GM19467 (cell line): Measurements from ENCODE around the gene IGF1R.

Experiments used
- ATAC-seq: cut with Tn5 transposase; IDR thresholded peaks from one replicate; pipeline ENCODE4 v1.9.1; 2021; ENCODE audit warnings: mild to moderate bottlenecking, moderate library complexity; ENCODE audit not compliant: unreplicated experiment

Gene IGF1R

DNA sequence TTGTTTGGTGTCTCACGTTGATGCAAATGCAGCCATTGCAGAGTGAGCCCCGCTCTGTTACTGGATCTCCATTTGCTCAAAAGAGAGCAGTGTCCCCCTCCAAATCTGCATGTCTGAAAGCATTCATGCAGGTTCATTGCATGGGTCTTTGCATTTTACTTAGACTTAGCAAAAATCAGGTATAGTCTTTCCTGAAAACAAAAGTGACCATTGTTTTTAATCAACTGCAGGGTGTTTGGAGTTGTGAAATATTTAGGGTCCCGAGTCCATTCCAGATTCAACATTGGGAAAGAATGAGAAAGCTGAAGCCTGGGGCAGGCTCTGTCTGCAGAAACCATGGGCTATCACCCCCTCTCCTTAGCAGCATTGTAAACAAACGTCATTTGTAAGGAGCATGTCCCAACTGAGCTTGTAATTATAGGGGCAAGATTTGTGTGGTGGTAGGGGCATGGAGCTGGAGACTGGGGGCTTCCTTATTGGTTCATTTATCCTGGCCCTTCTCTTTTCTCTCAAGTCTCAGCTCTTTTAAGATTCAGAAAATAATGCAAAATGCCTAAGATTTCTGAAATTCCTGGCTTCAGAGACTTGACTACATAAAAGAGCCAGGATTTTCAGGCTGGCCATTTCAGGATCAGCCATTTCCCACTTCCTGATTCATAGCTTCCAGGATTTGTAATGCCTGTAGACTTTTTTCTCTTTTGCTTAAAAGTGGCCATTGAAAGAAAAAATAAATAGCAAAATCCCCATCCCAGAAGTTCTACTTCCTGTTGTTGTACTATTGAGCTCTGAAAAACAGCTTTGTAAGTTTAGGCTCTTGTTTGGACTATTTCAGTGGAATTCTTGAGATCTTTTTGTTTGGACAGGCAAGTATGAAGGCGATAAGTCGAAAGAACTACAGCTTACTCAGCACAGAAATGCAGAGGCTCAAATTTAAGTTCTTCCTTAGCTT is 23.0 kb downstream of the IGF1R start:
- ATAC-seq, result no peak

DNA sequence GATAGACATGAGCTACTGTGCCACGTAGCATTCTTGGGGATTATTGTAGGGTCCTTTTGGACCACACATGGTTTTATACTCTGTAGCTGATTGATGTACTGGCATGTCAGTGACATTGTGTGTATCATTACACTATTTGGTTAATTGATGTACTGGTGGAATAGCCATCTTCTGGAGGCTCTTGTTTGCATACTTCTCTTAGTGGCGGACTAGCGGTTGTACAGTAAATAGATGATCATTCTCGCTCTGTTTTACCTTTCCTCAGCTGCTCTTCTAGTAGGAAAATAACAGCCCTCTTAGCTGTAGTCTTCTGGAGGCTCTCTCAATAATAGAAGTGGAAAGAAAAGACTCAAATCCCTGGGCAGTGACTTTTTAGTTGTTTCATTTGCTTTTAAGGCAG is 24.8 kb downstream of the IGF1R start:
- ATAC-seq, result no peak

DNA sequence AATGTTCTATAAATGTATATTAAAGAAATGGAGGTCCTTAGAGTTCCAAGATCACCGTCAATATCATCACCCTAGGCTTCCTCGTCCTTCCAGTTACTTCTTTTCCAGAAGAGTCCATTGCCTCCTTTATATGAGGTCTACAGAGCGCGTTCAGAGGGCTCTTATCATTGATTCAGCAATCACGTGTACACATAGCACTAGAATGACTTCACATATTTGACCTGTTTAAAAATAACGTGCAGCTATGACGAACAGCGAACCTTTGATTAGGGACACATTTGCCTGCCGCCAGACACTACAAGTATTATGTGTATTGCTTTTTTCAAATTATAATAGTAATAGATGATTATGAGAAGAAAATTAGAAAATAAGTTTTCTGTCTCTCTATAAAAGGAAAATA is 26.0 kb downstream of the IGF1R start:
- no peak for ATAC-seq

DNA sequence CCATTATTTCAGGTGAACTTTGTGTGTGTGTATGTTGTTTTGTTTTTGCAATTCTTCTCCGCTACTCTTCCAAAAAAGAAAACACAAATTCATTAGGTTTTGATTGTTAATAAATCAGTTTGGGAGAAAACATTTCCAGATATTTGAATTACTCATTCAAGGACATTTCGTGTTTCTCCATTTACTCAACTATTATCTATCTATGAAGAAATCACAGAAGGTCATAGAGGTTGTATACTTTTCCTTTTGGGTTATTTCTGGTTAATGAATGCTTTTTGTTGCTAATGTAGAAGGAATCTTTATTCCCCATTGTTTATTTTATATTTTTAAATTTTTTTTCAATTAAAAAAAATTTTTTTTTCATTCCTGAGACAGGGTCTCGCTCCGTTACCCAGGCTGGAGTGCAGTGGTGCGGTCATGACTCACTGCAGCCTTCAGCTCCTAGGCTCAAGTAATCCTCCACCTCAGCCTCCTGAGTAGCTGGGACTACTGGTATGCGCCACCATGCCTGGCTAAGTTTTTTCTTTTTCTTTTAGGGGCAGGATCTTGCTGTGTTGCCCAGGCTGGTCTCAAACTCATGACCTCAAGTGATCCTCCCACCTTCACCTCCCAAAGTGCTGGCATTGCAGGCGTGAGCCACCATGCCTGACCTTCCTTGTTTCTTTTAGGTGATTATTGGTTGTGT is 28.4 kb downstream of the IGF1R start:
- ATAC-seq, result no peak

DNA sequence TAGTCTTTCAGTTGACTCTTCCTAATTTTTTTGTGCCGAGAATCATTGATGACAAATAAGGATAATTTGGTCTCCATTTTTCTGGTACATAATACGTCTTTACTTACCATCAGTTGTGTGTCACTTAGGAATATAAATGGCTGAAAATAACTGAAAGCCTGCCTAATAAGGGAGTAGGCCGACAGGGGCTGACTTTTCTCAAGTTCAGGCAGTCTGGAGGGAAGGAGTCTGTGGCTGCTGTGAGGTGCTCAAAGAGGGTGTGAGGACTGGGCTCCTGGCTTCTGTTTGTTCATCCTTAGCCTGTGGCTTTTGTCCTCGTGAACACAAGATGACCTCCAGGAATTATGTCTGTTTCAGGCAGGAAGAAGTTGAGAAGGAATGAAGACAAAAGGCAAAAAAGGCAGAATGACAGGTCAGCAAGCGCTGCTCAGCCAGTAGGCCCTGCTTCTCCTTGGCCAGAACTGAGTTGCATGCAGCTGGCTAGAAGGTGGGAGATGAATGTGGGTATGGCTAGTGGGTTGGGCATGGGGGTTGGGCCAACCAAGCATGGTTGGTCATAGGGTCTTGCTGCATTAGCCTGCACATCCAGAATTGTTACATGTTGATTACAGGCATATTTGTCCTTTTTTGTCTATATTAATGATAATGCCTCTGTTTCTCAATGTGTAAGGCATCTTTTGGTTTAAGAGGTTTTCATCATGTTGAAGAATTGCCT is 29.2 kb downstream of the IGF1R start:
- ATAC-seq, result no peak

DNA sequence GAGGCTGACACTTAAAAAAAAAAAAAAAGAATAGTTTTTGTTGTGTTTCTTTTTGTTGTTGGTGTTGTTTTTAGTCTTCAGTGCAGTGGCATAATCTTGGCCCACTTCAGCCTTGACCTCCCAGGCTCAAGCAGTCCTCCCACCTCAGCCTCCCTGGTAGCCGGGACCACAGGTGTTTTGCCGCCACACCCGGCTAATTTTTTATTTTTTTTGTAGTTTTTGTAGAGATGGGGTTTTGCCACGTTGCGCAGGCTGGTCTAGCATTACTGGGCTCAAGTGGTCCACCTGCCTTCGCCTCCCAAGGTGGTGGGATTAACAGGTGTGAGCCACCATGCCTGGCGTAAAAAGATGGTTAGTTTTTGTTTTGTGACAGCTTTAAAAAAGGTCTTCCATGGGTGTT is 30.1 kb downstream of the IGF1R start:
- ATAC-seq, result no peak

DNA sequence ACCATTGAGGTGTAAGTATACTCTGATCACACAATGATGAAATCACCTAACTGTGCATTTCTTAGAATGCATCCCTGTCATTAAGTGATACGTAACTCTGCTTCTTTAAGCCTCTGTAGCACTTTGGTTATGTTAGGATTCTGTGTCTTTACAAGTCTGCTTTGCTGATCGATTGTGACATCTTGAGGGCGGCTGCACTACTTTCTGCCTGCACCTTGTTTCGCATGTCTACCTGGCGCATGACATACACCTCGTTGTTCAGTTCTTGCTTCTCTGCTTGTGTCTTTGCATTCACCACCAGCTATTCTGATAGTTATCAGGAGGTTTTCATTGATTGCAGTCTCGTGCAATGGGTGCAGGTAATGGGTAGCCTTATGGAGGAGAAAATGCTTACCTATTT is 32.7 kb downstream of the IGF1R start:
- ATAC-seq, result no peak

DNA sequence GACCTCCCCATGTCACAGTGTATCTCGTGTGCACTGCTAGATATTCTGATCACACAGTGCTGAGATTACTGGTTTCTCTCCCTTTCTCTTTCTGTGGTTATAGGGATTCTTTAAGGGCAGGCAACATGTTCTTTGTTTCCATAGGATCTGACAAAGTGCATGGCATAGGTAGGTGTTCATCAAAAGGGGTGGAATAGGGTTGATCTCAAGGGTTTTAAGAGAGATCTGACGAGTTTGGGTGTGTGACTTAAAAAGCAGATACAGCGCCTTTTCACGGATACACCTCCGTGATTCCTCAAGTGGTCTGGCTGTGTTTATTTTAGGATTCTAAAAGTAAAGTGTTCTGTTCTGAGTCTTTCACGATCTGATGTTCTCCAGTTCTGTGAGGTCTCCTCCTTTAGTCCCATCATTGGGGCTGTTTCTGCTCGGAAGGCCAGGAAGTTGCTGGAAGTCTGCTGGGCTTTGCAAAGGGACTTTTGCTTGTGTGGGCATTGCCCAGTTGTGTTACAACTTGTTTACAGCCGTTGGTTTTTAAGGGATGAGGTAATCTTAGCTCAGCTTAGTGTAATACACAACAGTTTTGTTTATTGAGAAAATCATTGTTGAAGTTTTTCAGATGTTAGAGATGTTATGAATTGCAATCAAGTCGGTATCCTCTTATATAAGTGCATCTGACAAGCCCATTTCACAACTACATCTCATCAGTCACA is 34.8 kb downstream of the IGF1R start:
- no peak for ATAC-seq

DNA sequence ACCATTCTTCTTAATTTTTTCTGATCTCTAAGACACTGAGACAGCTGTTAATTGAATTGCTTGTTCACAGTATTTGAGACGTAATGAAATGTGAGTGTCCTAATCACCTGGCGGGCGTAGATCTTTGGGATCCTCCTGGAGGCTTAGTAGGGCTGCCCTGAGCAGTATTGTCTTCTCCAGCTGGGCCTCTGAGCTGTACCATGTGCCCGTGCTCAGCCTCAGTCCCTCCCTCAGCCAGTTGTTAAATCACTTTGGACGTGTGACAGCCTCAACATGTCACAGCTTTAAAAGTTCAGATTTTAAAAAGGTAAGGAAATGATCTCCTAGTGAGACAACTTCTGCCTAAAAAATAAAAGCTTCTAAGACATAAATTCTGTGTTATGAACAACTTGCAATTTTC is 35.5 kb downstream of the IGF1R start:
- ATAC-seq, result no peak

DNA sequence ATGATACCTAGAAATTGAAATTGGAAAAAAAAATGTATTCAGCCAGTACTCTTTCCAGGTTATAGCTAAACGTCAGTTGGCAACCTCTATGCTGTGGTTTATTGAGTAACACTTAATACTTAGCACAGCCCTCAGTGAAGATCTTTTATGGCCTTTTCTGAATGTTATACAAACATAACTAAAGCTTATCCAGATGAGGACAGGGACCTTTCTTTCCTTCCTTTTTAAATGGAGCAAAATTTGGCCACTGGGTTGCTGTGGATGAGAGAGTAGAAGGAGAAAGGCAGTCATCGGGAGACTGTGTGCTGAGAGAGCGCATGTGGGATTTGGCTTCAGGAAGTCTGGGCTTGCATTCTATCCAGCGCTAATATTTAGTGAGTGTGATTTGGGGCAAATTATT is 36.1 kb downstream of the IGF1R start:
- ATAC-seq, result no peak

DNA sequence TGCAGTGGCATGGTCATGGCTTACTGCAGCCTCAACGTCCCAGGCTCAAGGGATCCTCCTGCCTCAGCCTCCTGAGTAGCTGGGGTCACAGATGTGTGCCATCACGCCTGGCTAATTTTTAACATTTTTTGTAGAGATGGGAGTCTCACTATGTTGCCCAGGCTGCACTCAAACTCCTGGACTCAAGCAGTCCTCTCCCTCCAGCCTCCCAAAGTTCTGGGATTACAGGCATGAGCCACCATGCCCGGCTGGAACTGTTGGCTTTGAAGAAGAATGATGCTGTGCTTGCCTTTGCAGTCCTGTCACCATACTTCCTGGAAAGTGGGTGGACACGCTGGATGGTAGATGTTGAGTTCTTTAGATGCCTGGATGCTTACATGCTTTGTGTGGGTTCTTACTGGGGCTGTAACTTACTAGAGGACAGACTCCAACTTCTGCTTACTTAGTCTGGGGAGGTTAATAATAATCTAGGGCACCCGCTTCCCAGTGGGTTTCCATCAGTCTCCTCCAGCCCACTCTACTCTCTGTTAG is 36.7 kb downstream of the IGF1R start:
- no peak for ATAC-seq

DNA sequence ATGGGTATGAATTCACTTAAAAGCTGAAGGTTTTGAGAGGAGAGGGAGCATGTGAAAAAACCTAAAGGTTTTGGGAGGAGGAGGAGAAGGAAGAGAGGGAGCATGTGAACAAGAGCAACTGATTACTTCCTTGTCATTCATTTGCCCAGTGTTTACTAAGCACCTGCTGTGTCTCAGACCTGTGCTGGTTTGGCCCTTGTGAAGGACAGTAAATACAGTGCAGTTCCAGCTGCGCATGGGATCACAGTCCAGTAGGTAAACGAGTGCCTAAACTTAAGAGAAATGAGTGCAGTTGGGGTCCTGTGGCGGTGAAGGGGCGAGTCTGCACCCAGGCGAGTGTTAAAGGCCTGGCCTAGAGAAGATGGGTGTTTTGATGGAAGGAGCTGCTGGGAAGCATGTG is 38.6 kb downstream of the IGF1R start:
- ATAC-seq, result no peak

DNA sequence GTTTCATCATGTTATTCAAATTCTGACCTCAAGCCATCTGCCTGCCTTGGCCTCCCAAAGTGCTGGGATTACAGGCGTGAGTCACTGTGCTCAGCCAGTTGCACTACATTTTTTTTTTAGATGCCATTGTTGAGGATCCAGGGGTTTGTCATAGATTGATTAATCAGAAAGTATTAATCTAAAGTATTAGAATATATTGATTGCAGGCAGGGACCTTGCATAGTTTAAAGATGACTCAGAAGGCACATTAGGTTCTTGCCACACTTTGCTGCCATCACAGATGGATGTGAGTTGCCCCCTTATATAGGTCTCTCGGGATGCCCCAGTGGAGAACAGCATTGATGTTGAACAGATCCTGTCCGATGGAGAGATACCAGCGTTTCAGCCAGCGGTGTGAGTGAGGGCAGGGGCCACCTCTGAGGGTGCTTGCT is 41.1 kb downstream of the IGF1R start:
- no peak for ATAC-seq

DNA sequence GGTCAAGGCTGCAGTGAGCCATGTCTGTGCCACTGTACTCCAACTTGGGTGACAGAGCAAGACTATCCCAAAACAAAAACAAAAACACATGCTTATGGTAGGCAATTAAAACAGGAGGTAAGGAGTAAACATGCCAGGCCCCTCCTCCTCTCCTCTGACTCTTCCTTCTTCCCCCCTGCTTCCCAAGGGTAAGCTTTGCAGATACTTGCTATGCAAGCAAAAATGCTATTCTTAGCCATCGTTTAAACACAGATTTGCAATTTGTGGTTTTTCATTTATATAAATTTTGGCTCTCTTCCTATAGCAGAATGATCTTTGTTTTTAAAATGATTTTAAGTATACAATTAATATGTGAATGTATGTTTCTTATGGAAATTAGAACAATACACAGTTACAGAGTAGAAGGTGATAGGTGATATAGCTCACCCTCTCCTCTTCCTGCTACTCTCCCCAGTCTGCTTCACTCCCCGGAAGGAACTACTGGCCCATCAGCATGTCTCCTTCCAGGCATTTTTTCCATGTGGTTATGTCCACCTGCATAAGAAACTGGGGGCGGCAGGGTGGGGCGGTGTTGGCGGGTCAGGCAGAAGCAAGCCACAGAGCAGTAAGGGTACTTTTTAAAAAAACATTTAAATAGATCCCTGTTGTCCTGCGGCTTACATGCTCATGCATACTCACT is 42.1 kb downstream of the IGF1R start:
- ATAC-seq, result no peak

DNA sequence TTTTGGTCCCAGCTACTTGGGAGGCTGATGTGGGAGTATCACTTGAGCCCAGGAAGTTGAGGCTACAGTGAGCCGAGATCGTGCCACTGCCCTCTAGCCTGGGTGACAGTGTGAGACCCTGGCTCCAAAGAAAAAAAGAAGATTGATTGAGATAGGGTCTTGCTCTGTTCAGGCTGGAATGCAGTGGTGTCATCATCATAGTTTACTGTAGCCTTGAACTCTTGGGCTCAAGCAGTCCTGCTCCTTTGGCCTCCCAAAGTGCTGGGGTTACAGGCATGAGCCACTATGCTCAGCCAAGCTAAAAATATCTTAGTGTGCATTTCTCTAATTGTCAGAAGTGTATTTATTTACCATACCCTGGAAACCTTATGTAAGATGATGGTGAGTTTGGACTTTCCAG is 43.9 kb downstream of the IGF1R start:
- ATAC-seq, result no peak

DNA sequence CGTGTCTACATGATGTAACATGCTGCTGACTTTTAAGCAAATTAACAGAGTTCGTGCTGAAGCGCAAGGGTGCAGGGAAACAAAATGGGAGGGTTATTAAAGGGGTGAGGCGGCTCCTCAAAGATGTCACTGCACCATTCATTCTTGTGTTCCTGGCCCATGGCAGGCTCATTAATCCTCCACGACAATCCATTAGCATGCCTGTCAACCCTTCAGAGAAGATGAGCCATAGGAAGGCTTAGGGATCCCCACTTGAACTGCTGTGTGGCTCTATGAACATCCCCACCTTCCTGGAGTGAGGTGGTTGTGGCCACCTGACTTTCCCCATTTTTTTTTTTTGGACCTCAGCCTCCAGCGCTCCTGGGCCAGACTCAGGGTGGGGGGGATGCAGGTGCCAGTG is 45.8 kb downstream of the IGF1R start:
- ATAC-seq, result no peak

DNA sequence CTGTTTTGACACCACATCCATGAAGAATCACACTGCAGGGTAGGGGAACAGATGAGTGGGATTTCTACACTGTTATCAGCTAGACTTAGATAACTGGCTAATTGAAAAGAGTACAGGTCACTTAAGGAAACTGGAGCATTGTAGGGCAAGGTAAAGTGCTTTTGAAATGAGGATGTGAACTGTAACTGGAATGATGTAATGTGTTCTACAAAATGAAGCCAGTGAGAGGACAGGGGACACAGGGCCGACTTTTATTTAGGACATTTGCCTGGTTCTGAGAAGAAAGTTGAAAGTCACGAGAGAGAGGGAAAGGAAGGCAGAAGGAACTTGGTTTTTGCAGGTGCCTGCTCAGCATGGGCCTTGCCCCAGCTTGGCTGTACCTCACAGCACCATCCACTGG is 50.5 kb downstream of the IGF1R start:
- ATAC-seq, result no peak

DNA sequence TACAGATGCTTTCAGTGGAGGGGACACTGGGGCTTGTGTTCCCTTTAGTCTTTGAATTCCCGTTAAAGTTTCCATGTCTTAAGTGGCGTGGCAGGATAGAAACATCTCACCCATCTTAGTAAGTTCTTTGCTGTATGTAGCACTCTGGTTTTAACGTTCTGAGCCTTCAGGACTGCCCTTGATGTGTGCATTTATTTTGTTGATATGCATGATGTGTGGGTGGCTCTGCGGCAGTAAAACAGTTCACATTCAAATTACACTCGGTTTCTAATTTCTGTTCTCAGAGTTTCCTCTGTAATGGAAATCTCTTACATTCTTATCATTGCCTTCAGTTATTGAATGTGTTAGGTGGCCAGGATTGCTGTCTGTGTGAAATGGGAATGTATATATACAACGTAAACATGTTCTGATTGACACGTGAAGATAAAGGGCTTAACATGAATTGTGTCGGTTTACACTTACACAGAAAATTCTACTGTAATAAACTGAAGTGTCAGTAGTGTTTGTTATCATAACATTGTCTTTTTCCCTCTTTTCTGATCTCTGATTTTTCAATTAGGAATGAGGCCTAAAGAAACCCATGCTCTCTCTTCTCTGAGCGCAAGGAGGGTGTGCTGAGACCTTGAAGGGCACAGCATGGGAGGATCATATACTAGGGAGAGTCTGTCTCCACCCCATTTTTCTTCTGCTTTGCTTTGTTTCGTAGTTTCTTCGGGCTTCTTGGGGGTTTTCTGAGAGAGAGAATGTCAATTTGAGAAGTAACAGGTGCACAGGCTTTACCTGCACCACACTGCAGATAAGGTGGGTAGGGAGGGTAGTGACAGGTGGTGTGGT is 51.5 kb downstream of the IGF1R start:
- no peak for ATAC-seq

DNA sequence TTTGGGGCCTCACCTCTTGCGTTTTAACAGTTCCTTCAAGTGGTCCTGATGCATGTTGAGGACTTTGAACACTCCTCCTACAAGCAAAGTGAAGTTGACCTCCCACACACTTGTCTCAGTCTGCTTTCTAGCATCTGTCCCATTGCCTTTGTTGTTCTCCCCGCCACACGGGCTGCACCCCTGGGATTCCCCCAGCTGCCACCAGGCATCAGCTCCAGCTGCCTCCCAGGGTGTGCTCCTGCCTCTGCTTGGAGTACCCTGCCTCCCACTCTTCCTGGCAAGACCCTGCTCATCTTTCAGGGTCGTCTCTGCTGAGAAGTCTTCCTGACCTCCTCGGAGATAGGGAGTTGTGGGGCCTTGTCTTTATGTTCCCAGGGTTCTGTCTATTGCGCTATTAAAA is 52.2 kb downstream of the IGF1R start:
- ATAC-seq, result no peak
